Muscle layer of duodenum (tissue), 2 donors: Measurements from ENCODE around the gene MPHOSPH9.

Source experiments
- H3K27ac ChIP-seq: one replicate; pipeline ENCODE4 v1.7.0; 2013; ENCODE audit warnings: mild to moderate bottlenecking, low read length
- H3K27me3 ChIP-seq: one replicate; pipeline ENCODE4 v1.7.0; 2013; ENCODE audit warnings: low read depth, mild to moderate bottlenecking, control low read depth, low read length
- H3K36me3 ChIP-seq, 2 donors: one replicate each; pipeline ENCODE4 v1.7.0; 2013; ENCODE audit warnings: low read length in 2 of 2, control low read depth in 1 of 2, mild to moderate bottlenecking in 1 of 2; ENCODE audit not compliant: insufficient read depth in 2 of 2, control insufficient read depth in 1 of 2
- H3K4me1 ChIP-seq, 2 donors: one replicate each; pipeline ENCODE4 v1.7.0; 2013; ENCODE audit warnings: low read length in 2 of 2, mild to moderate bottlenecking in 2 of 2, control low read depth in 1 of 2, moderate library complexity in 1 of 2; ENCODE audit not compliant: insufficient read depth in 2 of 2, control insufficient read depth in 1 of 2
- H3K4me3 ChIP-seq, 2 donors: one replicate each; pipeline ENCODE4 v1.7.0; 2013; ENCODE audit warnings: low read length in 2 of 2, low read depth in 1 of 2, mild to moderate bottlenecking in 1 of 2
- H3K9me3 ChIP-seq, 2 donors: one replicate each; pipeline ENCODE4 v1.7.0; 2013; ENCODE audit warnings: low read length in 2 of 2, control low read depth in 1 of 2, mild to moderate bottlenecking in 1 of 2; ENCODE audit not compliant: control insufficient read depth in 1 of 2
- donor health status: healthy.

The MPHOSPH9 gene

DNA sequence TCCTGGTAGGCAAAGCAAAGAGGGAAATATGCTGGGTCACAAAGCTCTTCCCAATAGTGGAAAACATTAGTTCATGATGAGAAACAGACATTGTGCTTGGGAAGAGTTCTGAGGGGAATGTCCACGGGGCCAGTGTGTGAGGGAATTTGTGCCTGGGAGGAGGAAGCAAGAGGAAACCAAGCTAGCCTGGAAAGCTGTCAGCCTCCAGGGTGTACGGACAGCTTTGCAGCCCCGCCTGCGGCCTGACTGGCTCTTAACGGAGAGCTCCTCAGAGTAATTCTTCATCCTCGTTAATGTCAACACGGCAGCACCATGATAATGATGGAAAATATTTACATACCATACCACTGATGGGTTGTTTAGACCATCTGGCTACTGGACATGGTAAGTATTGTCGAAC is 114.4 kb downstream of the MPHOSPH9 start:
- no peaks in the 10 kb centered on the region for H3K27me3 ChIP-seq
- H3K36me3 ChIP-seq = no peaks in the 10 kb centered on the region
- peaks cover 19 to 35% of the 10 kb centered on the region in 2 donors for H3K4me1 ChIP-seq
- no peak overlapping the region for H3K27ac ChIP-seq
- H3K4me3 ChIP-seq = no peak overlapping the region
- no peaks in the 10 kb centered on the region for H3K9me3 ChIP-seq

DNA sequence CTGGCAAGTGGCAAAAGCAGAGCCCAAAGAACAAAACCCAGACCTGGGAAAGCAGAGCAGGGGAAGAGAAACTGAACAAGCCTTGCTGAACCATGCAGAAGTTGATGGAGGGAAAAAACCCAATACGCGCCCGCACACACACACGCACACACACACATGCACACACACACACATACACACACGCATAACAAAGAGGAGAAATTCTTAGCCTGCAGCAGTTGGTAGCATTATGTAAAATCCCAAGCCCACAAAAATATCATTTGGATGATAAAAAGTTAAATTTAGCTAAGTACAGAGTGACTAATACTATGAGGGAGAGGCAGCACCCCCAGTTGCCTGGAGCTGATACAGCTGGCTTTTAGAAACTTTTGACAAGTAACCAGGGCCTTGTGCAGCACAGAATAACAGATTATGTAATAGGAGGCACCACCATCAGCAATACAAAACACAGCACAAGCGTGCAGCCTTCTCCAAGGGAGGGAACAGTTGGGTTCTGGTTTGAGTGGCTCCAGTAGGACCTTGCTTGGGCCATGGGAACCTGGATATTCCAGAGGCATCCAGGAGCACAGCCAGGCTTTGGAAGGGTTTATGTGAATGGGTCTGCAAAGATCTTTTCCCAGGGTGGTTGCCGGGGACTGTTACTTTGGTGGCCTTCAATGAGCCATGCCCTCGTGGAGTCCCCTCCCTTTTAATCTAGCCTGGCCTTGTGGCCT is 117.4 kb downstream of the MPHOSPH9 start:
- H3K27me3 ChIP-seq = no peaks in the 10 kb centered on the region
- no peak overlapping the region for H3K4me3 ChIP-seq
- H3K36me3 ChIP-seq = no peaks in the 10 kb centered on the region
- H3K4me1 ChIP-seq = peaks cover 15 to 40% of the 10 kb centered on the region in 2 donors
- no peaks in the 10 kb centered on the region for H3K9me3 ChIP-seq
- peak overlapping the region; percentile 50 for H3K27ac ChIP-seq

GRCh38 chr12:123114304-123115083 is 118.4 kb downstream of the MPHOSPH9 start:
- H3K36me3 ChIP-seq = no peaks in the 10 kb centered on the region
- peaks cover 13 to 40% of the 10 kb centered on the region in 2 donors for H3K4me1 ChIP-seq
- no peak overlapping the region for H3K4me3 ChIP-seq
- no peaks in the 10 kb centered on the region for H3K27me3 ChIP-seq
- no peaks in the 10 kb centered on the region for H3K9me3 ChIP-seq
- peak overlapping the region; percentile 50 for H3K27ac ChIP-seq

- peaks cover 13 to 50% of the 10 kb centered on the region in 2 donors for H3K4me1 ChIP-seq
- H3K27me3 ChIP-seq = no peaks in the 10 kb centered on the region
- no peaks in the 10 kb centered on the region for H3K36me3 ChIP-seq
- H3K9me3 ChIP-seq = no peaks in the 10 kb centered on the region
- H3K27ac ChIP-seq = no peak overlapping the region
- no peak overlapping the region for H3K4me3 ChIP-seq
Measured at GRCh38 chr12:123113026-123113425, 119.9 kb downstream of the MPHOSPH9 start.

- no peak overlapping the region for H3K4me3 ChIP-seq
- peaks cover 18 to 54% of the 10 kb centered on the region in 2 donors for H3K4me1 ChIP-seq
- H3K36me3 ChIP-seq = no peaks in the 10 kb centered on the region
- H3K27me3 ChIP-seq = no peaks in the 10 kb centered on the region
- no peak overlapping the region for H3K27ac ChIP-seq
- no peaks in the 10 kb centered on the region for H3K9me3 ChIP-seq
Measured at GRCh38 chr12:123111498-123112165, 121.3 kb downstream of the MPHOSPH9 start.

GRCh38 chr12:123109319-123109772 is 123.6 kb downstream of the MPHOSPH9 start:
- peaks cover 5 to 33% of the 10 kb centered on the region in 2 donors for H3K4me1 ChIP-seq

DNA sequence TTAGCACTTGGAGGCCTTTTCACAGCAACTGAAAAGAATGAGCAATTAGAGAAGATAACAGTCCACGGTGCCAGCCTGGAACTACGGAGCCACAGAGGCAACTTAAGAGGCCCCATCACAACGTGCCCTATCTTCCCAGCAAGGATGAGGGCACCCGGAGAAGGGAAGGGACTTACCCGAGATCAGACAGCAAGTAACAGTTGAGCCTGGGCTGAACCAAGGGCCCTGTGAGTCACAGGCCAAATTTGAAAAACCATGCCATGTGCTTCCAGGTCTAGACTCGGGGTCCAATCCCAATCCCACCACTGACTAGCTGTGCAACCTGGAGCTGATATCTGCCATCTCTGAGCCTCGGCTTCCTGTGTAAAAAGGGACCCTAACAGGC is 124.3 kb downstream of the MPHOSPH9 start:
- Histone ChIP-seq H3K4me1 (peaks cover 5 to 29% of the 10 kb centered on the region in 2 donors), H3K4me3 (no peak overlapping the region), H3K27ac (no peak overlapping the region), H3K9me3 (no peaks in the 10 kb centered on the region), H3K27me3 (no peaks in the 10 kb centered on the region), H3K36me3 (no peaks in the 10 kb centered on the region)

More at GRCh38 chr12:123109319-123109772, 123.6 kb downstream of the MPHOSPH9 start:
- Histone ChIP-seq H3K27me3 (no peaks in the 10 kb centered on the region), H3K4me3 (no peak overlapping the region), H3K36me3 (no peaks in the 10 kb centered on the region), H3K27ac (no peak overlapping the region), H3K9me3 (no peaks in the 10 kb centered on the region)

- Histone ChIP-seq H3K9me3 (no peaks in the 10 kb centered on the region), H3K27me3 (no peaks in the 10 kb centered on the region), H3K27ac (no peak overlapping the region), H3K36me3 (no peaks in the 10 kb centered on the region), H3K4me1 (peaks cover 5 to 29% of the 10 kb centered on the region in 2 donors), H3K4me3 (no peak overlapping the region)
Measured at GRCh38 chr12:123107926-123108681, 124.8 kb downstream of the MPHOSPH9 start.

GRCh38 chr12:123106640-123107359 is 126.1 kb downstream of the MPHOSPH9 start:
- Histone ChIP-seq H3K4me1 (peaks cover 5 to 23% of the 10 kb centered on the region in 2 donors), H3K27me3 (no peaks in the 10 kb centered on the region), H3K4me3 (no peak overlapping the region), H3K27ac (no peak overlapping the region), H3K9me3 (no peaks in the 10 kb centered on the region), H3K36me3 (no peaks in the 10 kb centered on the region)

- H3K36me3 ChIP-seq = no peaks in the 10 kb centered on the region
- H3K27me3 ChIP-seq = no peaks in the 10 kb centered on the region
- H3K27ac ChIP-seq = no peak overlapping the region
- H3K4me3 ChIP-seq = no peak overlapping the region
- H3K9me3 ChIP-seq = no peaks in the 10 kb centered on the region
- peaks cover 5 to 18% of the 10 kb centered on the region in 2 donors for H3K4me1 ChIP-seq
Measured at GRCh38 chr12:123105211-123105826, 127.6 kb downstream of the MPHOSPH9 start.
